GM13977 (cell line): ENCODE data around the gene L1CAM.
A peak's percentile ranks its signal among the peaks of the same experiment; 100 is the strongest.

Source experiments
- DNase-seq: peaks from one replicate; pipeline ENCODE4 v3.0.0; 2012; ENCODE audit warnings: low spot score
- CTCF ChIP-seq: IDR thresholded peaks from 2 replicates; pipeline ENCODE4 v1.5.1; 2012; ENCODE audit warnings: mild to moderate bottlenecking, control low read depth; ENCODE audit not compliant: insufficient read depth; ENCODE audit errors: extremely low read depth, missing control alignments
- in situ Hi-C: fragments of 300-500 bp; cut with MboI; formaldehyde crosslinking; loops from one replicate; pipeline ENCODE4 v1.12.0; 2022; ENCODE audit warnings: low sequenced_read_pairs, low pct_unique_long_range_greater_than_20kb, mixed read lengths, inconsistent platforms; ENCODE audit not compliant: unreplicated experiment

L1CAM gene

GRCh38 chrX:153827903-153828302, 58.1 kb downstream of the L1CAM start:
- in situ Hi-C loops: no loop called here

GRCh38 chrX:153827016-153827415, 59.0 kb downstream of the L1CAM start:
- DNase-seq: no peak
- in situ Hi-C loops: no loop called here
- TF ChIP-seq CTCF: no peak

More at GRCh38 chrX:153827903-153828302, 58.1 kb downstream of the L1CAM start:
- TF ChIP-seq CTCF: no peak
- peak; percentile 15 for DNase-seq

- TF ChIP-seq CTCF: no peak
- no peak for DNase-seq
- in situ Hi-C loops: no loop called here
Measured at GRCh38 chrX:153825042-153825441, 60.9 kb downstream of the L1CAM start.

- in situ Hi-C loops: no loop called here
- no peak for TF ChIP-seq CTCF
- no peak for DNase-seq
Measured at GRCh38 chrX:153824348-153824747, 61.6 kb downstream of the L1CAM start.

GRCh38 chrX:153821066-153821465, 64.9 kb downstream of the L1CAM start:
- no peak for DNase-seq
- no peak for TF ChIP-seq CTCF
- in situ Hi-C loops: no loop called here

- no peak for DNase-seq
- TF ChIP-seq CTCF: no peak
- in situ Hi-C loops: no loop called here
Measured at GRCh38 chrX:153820601-153821000, 65.4 kb downstream of the L1CAM start.
